A673 (cell line): Measurements from ENCODE around the gene PURB. TPM values are rescaled to one million over a fixed set of nuclear protein-coding genes. Genes with fewer than 3 reads are reported as not detected.

Source experiments
- BruUV-seq: library from RNA; stranded (reverse); fragments of 400-500 nt; replicated peaks from 2 replicates; lab custom pipeline; 2021; lab: Mats Ljungman, UMichigan
- CTCF ChIA-PET: fragments of 300-600 bp; sonication (Branson Sonifier 250); formaldehyde crosslinking; loops from one replicate; lab custom pipeline; 2022; ENCODE audit warnings: antibody characterized with exemption; lab: Charles Lee
- POLR2A ChIA-PET: fragments of 300-600 bp; sonication (Branson Sonifier 250); formaldehyde crosslinking; loops from one replicate; lab custom pipeline; 2022; ENCODE audit warnings: antibody characterized with exemption; ENCODE audit not compliant: low non-redundant PET; lab: Charles Lee
- DNase-seq: peaks from one replicate; pipeline ENCODE4 v3.0.0-alpha.2; 2015; ENCODE audit warnings: low spot score
- H3K27ac ChIP-seq: fragments of 200-600 bp; sonication (generic); 2 replicates; pipeline ENCODE4 v1.5.1; 2016; ENCODE audit warnings: mixed run types, low read depth, mild to moderate bottlenecking, mixed read lengths, antibody characterized with exemption, low read length; ENCODE audit not compliant: poor library complexity, severe bottlenecking
- H3K27me3 ChIP-seq: fragments of 200-600 bp; sonication (generic); replicated peaks from 2 replicates; pipeline ENCODE4 v1.6.1; 2017; ENCODE audit warnings: mixed run types, low read depth, mild to moderate bottlenecking, mixed read lengths, antibody characterized with exemption, low read length; ENCODE audit not compliant: insufficient read depth, poor library complexity
- H3K36me3 ChIP-seq: fragments of 200-600 bp; sonication (generic); 2 replicates; pipeline ENCODE4 v1.6.1; 2016; ENCODE audit warnings: mixed run types, mild to moderate bottlenecking, mixed read lengths, antibody characterized with exemption, low read length; ENCODE audit not compliant: insufficient read depth, poor library complexity, severe bottlenecking
- H3K4me1 ChIP-seq: fragments of 200-600 bp; sonication (generic); 2 replicates; pipeline ENCODE4 v1.6.1; 2017; ENCODE audit warnings: mixed run types, mild to moderate bottlenecking, mixed read lengths, antibody characterized with exemption, low read length; ENCODE audit not compliant: insufficient read depth, poor library complexity, severe bottlenecking
- H3K4me3 ChIP-seq: fragments of 200-600 bp; sonication (generic); 2 replicates; pipeline ENCODE4 v1.5.1; 2016; ENCODE audit warnings: low read depth, mixed run types, mild to moderate bottlenecking, mixed read lengths, low read length; ENCODE audit not compliant: poor library complexity, severe bottlenecking
- H3K9me3 ChIP-seq: fragments of 200-600 bp; sonication (generic); 2 replicates; pipeline ENCODE4 v1.6.1; 2016; ENCODE audit warnings: mixed run types, low read depth, mild to moderate bottlenecking, mixed read lengths, antibody characterized with exemption, low read length; ENCODE audit not compliant: poor library complexity, severe bottlenecking
- EZH2 ChIP-seq: fragments of 200-600 bp; sonication (generic); IDR thresholded peaks from 2 replicates; pipeline ENCODE4 v1.6.1; 2017; ENCODE audit warnings: borderline replicate concordance, low read depth, mild to moderate bottlenecking, mixed read lengths, antibody characterized with exemption, low read length; ENCODE audit not compliant: poor library complexity, severe bottlenecking
- intact Hi-C: fragments of 100-400 bp; cut with micrococcal nuclease; formaldehyde crosslinking; loops from one replicate; pipeline ENCODE4 v1.10.0; 2022; ENCODE audit not compliant: unreplicated experiment
- total RNA-seq: library from RNA; stranded (reverse); gene quantifications from 2 replicates; pipeline ENCODE4 v1.2.3, GENCODE V29; 2021
- TF ChIP-seq, protein P1 (sequence below): fragments of 300-800, 200-600 bp; sonication (generic); conservative IDR thresholded peaks from 2 replicates; pipeline ENCODE4 v1.5.1; 2017; ENCODE audit warnings: low read depth, mild to moderate bottlenecking, antibody characterized with exemption, low read length, moderate library complexity, mixed read lengths

PURB gene
- total RNA-seq, 1 experiment from 2014 or later, result 27.4 TPM

DNA sequence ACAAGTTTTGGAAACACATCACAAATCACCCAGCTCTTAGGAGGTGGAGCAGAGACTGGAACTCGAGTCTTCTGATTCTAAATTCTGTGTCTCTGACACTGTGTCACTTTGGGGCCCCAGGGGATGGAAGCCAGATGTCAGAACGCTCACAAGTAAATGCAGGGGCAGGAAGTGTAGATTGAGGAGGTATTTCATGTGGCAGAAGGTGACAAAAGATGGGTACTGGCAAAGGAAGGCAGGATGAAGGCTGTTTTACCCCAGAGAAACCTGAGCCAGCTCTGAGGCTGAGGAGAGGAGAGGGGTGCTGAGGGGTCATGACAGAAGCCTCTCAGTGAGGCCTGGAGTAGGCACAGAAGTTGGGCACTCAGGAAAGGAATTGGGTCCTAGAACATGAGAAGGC lies 6.0 kb upstream of the PURB start:
- no peak for DNase-seq
- ChIA-PET POLR2A (no interaction called here), CTCF (no interaction called here)
- intact Hi-C loops, result no loop called here
- no peak for TF ChIP-seq EZH2
- TF ChIP-seq, protein P1, sequence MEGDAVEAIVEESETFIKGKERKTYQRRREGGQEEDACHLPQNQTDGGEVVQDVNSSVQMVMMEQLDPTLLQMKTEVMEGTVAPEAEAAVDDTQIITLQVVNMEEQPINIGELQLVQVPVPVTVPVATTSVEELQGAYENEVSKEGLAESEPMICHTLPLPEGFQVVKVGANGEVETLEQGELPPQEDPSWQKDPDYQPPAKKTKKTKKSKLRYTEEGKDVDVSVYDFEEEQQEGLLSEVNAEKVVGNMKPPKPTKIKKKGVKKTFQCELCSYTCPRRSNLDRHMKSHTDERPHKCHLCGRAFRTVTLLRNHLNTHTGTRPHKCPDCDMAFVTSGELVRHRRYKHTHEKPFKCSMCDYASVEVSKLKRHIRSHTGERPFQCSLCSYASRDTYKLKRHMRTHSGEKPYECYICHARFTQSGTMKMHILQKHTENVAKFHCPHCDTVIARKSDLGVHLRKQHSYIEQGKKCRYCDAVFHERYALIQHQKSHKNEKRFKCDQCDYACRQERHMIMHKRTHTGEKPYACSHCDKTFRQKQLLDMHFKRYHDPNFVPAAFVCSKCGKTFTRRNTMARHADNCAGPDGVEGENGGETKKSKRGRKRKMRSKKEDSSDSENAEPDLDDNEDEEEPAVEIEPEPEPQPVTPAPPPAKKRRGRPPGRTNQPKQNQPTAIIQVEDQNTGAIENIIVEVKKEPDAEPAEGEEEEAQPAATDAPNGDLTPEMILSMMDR, result no peak
- no TSS peak for BruUV-seq
- Histone ChIP-seq H3K27ac (no peak overlapping the region), H3K36me3 (no peaks in the 10 kb centered on the region), H3K27me3 (no peaks in the 10 kb centered on the region), H3K4me3 (no peak overlapping the region), H3K4me1 (no peaks in the 10 kb centered on the region), H3K9me3 (no peaks in the 10 kb centered on the region)

DNA sequence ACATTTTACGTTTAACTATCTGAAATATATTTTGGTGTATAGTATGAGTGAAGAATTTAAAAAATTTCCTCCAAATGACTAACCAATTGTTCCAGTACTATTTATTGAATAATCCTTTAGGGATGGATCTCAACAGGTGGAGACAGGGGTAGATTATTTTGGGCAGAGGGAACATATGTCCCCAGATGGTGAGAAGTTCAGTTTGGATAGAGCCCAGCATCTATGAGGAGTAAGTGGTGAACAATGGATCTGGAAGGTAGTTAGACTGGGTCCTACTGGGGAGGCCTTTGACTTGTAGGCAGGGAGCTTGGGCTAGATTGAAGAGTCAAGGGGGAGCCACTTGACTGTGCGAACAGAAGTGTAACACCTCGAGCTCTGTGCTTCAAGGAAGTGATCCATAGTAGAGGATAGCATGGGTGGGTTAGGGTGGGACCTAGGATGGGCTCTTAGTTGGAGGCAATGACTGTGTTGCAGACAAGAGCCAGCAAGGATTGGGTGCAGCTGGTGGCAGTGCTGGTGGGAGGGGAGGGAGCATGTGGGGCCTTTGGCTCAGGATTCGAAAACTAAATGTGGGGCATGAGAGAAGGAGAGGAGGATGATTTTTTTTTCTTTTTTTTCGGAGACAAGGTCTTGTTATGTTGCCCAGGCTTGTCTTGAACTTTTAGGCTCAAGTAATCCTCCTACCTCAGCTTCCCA lies 3.9 kb upstream of the PURB start:
- H3K27me3 ChIP-seq, result no peaks in the 10 kb centered on the region
- no peak for DNase-seq
- TF ChIP-seq EZH2, result no peak
- TF ChIP-seq, protein P1, result no peak
- H3K27ac ChIP-seq, result no peak overlapping the region
- intact Hi-C loops, result loop anchor here (5.0 kb wide), 1 partner anchor 93 kb away; no protein-coding TSS in a partner anchor
- ChIA-PET POLR2A (no interaction called here), CTCF (no interaction called here)
- peaks cover under 1% of the 10 kb centered on the region for H3K4me1 ChIP-seq
- no peaks in the 10 kb centered on the region for H3K9me3 ChIP-seq
- no peaks in the 10 kb centered on the region for H3K36me3 ChIP-seq
- H3K4me3 ChIP-seq, result no peak overlapping the region
- BruUV-seq, result no TSS peak

- intact Hi-C loops, result loop anchor here (5.0 kb wide), 1 partner anchor 95 kb away; no protein-coding TSS in a partner anchor
- ChIA-PET POLR2A (no interaction called here), CTCF (no interaction called here)
- no peak for TF ChIP-seq EZH2
- TF ChIP-seq, protein P1, result no peak
- no peak overlapping the region for H3K27ac ChIP-seq
- no peaks in the 10 kb centered on the region for H3K27me3 ChIP-seq
- H3K36me3 ChIP-seq, result peaks cover 9% of the 10 kb centered on the region
- H3K4me3 ChIP-seq, result no peak overlapping the region
- no peak for DNase-seq
- H3K4me1 ChIP-seq, result peaks cover 20% of the 10 kb centered on the region
- BruUV-seq, result no TSS peak
- no peaks in the 10 kb centered on the region for H3K9me3 ChIP-seq
Observed at GRCh38 chr7:44887293-44887692, 2.0 kb upstream of the PURB start.
